Endothelial cell of umbilical vein (primary cell): ENCODE results near the gene CDH15. TPM values are rescaled to one million over a fixed set of nuclear protein-coding genes. Genes with fewer than 3 reads are reported as not detected.

Experiments used
- BruUV-seq: library from RNA; stranded (reverse); fragments of 400-500 nt; replicated peaks from 2 replicates; lab custom pipeline; 2021; lab: Mats Ljungman, UMichigan
- CTCF ChIA-PET: fragments of 300-600, 350-600 bp; sonication (Branson Sonifier 250); formaldehyde crosslinking; loops from one replicate; lab custom pipeline; 2021; ENCODE audit warnings: antibody characterized with exemption, inconsistent platforms; lab: Charles Lee
- POLR2A ChIA-PET: fragments of 300-600, 350-600 bp; sonication (Branson Sonifier 250); formaldehyde crosslinking; loops from one replicate; lab custom pipeline; 2021; ENCODE audit warnings: antibody characterized with exemption, inconsistent platforms; lab: Charles Lee
- DNase-seq: peaks from one replicate; pipeline ENCODE4 v3.0.0-alpha.2; 2011; ENCODE audit warnings: low read depth, low spot score
- FAIRE-seq: peaks from 2 replicates; lab custom pipeline; 2011; peaks lifted over from hg19 to GRCh38; lab: Jason Lieb, UNC
- H2AFZ ChIP-seq: 2 replicates; pipeline ENCODE4 v1.6.0; 2012; ENCODE audit warnings: low read depth, low read length, control low read depth, inconsistent platforms
- H3K27ac ChIP-seq: 2 replicates; pipeline ENCODE4 v1.5.1; 2011; ENCODE audit warnings: low read depth, mild to moderate bottlenecking, control low read depth, low read length, moderate library complexity; ENCODE audit not compliant: insufficient read depth
- H3K27me3 ChIP-seq, 2 experiments: 2 replicates each; pipeline versions ENCODE4 v1.6.0 to v1.6.1; 2011; ENCODE audit warnings: low read length in 2 of 2, mixed read lengths in 1 of 2; ENCODE audit not compliant: control insufficient read depth in 2 of 2, insufficient read depth in 2 of 2
- H3K36me3 ChIP-seq, 2 experiments: 2 replicates in 1 of 2; 3 replicates in 1 of 2; pipeline ENCODE4 v1.5.1; 2011; ENCODE audit warnings: low read length in 2 of 2, mild to moderate bottlenecking in 1 of 2, moderate library complexity in 1 of 2; ENCODE audit not compliant: control insufficient read depth in 2 of 2, insufficient read depth in 2 of 2; ENCODE audit errors: extremely low read depth in 1 of 2
- H3K4me1 ChIP-seq: 3 replicates; pipeline ENCODE4 v1.5.1; 2011; ENCODE audit warnings: mild to moderate bottlenecking, low read length; ENCODE audit not compliant: control insufficient read depth, insufficient read depth; ENCODE audit errors: extremely low read depth
- H3K4me2 ChIP-seq: 2 replicates; pipeline ENCODE4 v1.6.1; 2011; ENCODE audit warnings: low read length, control low read depth, mixed read lengths; ENCODE audit not compliant: insufficient read depth
- H3K4me3 ChIP-seq, 3 experiments: fragments of 200-600 bp in 1 of 3; sonication (generic), shearing (Covaris generic) in 1 of 3; replicated peaks in 1 of 3; 2 replicates each; pipeline ENCODE4 v1.5.1; 2011 to 2016; ENCODE audit warnings: control low read depth in 3 of 3, low read length in 3 of 3, mild to moderate bottlenecking in 2 of 3, inconsistent platforms in 1 of 3, low read depth in 1 of 3, moderate library complexity in 1 of 3; ENCODE audit not compliant: insufficient read depth in 1 of 3
- H3K79me2 ChIP-seq: 2 replicates; pipeline ENCODE4 v1.6.0; 2012; ENCODE audit warnings: low read length, inconsistent platforms; ENCODE audit not compliant: control insufficient read depth, insufficient read depth
- H3K9ac ChIP-seq: replicated peaks from 2 replicates; pipeline ENCODE3; 2011; ENCODE audit warnings: low read length, control low read depth; ENCODE audit not compliant: insufficient read depth; ENCODE audit errors: extremely low read depth
- H3K9me1 ChIP-seq: replicated peaks from 3 replicates; pipeline ENCODE4 v1.6.0; 2011; ENCODE audit warnings: mild to moderate bottlenecking, low read length; ENCODE audit not compliant: control insufficient read depth, insufficient read depth; ENCODE audit errors: extremely low read depth
- H3K9me3 ChIP-seq: replicated peaks from 2 replicates; pipeline ENCODE4 v1.5.1; 2012; ENCODE audit warnings: low read length, inconsistent platforms; ENCODE audit not compliant: control insufficient read depth, insufficient read depth
- H4K20me1 ChIP-seq: replicated peaks from 2 replicates; pipeline ENCODE3; 2011; ENCODE audit warnings: mild to moderate bottlenecking, low read length; ENCODE audit not compliant: control insufficient read depth, insufficient read depth; ENCODE audit errors: extremely low read depth
- EZH2 ChIP-seq: IDR thresholded peaks from 2 replicates; pipeline ENCODE4 v1.6.1; 2012; ENCODE audit warnings: borderline replicate concordance, low read depth, mild to moderate bottlenecking, moderate library complexity, low read length, inconsistent platforms; ENCODE audit not compliant: severe bottlenecking
- FOS ChIP-seq: IDR thresholded peaks from 2 replicates; pipeline ENCODE4 v1.6.1; 2011; ENCODE audit warnings: mild to moderate bottlenecking, low read length, moderate library complexity, borderline replicate concordance; ENCODE audit not compliant: insufficient read depth
- GATA2 ChIP-seq: IDR thresholded peaks from 2 replicates; pipeline ENCODE4 v1.7.0; 2011; ENCODE audit warnings: low read depth, mild to moderate bottlenecking, moderate library complexity, mixed read lengths, low read length; ENCODE audit not compliant: insufficient read length, insufficient read depth
- JUN ChIP-seq: IDR thresholded peaks from 2 replicates; pipeline ENCODE4 v1.6.1; 2011; ENCODE audit warnings: borderline replicate concordance, low read depth; ENCODE audit not compliant: insufficient read length, insufficient read depth
- MYC ChIP-seq: IDR thresholded peaks from one replicate; pipeline ENCODE4 v1.6.1; 2011; ENCODE audit warnings: mild to moderate bottlenecking, low read depth, low read length
- POLR2A ChIP-seq: IDR thresholded peaks from 2 replicates; pipeline ENCODE4 v1.6.1; 2012; ENCODE audit warnings: low read depth, mild to moderate bottlenecking, control low read depth, low read length
- POLR2AphosphoS5 ChIP-seq: IDR thresholded peaks from 2 replicates; pipeline ENCODE4 v1.6.1; 2012; ENCODE audit warnings: low read depth, mild to moderate bottlenecking, control low read depth, low read length, moderate library complexity; ENCODE audit not compliant: insufficient read depth
- dilution Hi-C: fragments of 300-500 bp; cut with MboI; formaldehyde crosslinking; loops from one replicate; pipeline ENCODE4 v1.15.0; 2019; ENCODE audit warnings: low sequenced_read_pairs; ENCODE audit not compliant: extremely low pct_ligation_motif_present
- intact Hi-C: fragments of 100-400 bp; cut with micrococcal nuclease; formaldehyde crosslinking; loops from one replicate; pipeline ENCODE4 v1.10.0; 2022
- polyA plus RNA-seq, 4 experiments: library from polyadenylated mRNA; depleted of rRNA in 3 of 4; stranded (reverse) in 3 of 4; unstranded in 1 of 4; fragments of >200 nt; gene quantifications; 2 replicates each; pipeline versions ENCODE4 v1.2.1 to v1.2.3, GENCODE V29; 2011 to 2012; ENCODE audit warnings: missing spikeins in 1 of 4
- total RNA-seq: library from RNA; stranded (reverse); gene quantifications from 2 replicates; pipeline ENCODE4 v1.2.3, GENCODE V29; 2021
- TF ChIP-seq, protein P1 (sequence below), 2 donors: IDR thresholded peaks; 1 replicate in 1 of 2; 2 replicates in 1 of 2; pipeline ENCODE4 v1.5.1; 2011; ENCODE audit warnings: low read length in 2 of 2, mild to moderate bottlenecking in 2 of 2, moderate library complexity in 2 of 2, control low read depth in 1 of 2, inconsistent platforms in 1 of 2, low read depth in 1 of 2; ENCODE audit not compliant: insufficient read depth in 1 of 2; ENCODE audit errors: extremely low read depth in 1 of 2
- TF ChIP-seq, protein P2 (sequence below): IDR thresholded peaks from 2 replicates; pipeline ENCODE4 v1.6.1; 2011; ENCODE audit not compliant: insufficient read depth, insufficient read length

CDH15 gene
- total and polyA plus RNA-seq, 2 donors (not counting 3 experiments of a cell fraction or from before 2014, with no cell fraction given), result 0.44 TPM; not detected in 1

DNA sequence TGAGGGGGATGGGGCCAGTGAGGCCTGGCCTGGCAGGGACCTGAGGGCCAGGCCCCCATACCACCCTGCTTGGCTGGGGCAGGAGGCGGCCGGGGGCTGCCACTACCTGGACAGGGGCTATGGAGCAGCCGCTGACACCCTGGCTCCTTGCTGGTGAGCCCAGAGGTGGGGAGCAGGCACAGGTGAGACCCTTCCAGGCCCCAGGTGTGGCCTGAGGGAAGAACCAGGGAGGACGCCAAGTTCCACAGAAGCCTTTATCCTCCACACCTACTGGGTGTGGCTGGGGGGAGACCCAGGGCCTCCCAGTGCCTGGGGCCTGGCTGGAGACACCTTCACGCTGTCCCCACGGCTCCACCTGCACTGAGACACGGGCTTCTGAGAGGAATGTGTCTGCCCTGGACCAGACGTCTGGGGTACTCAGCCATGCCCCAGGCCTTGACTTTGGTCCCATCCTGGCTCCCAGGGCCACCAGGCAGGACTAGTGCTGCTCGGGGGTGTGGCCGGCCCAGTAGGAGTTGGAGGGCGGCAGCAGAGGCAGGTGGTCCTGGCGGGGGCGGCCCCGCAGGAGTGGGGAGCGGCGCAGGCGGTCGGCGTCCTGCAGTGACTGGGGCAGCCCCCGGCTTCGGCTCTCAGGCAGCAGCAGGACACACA, 24.1 kb downstream of the CDH15 start:
- H4K20me1 ChIP-seq, result no peaks in the 10 kb centered on the region
- ChIA-PET POLR2A (no interaction called here), CTCF (no interaction called here)
- no peaks in the 10 kb centered on the region for H3K79me2 ChIP-seq
- intact Hi-C loops (no loop called here), dilution Hi-C loops (no loop called here)
- no peak for FAIRE-seq
- no peaks in the 10 kb centered on the region for H3K9me1 ChIP-seq
- no peak for TF ChIP-seq MYC
- no peak for TF ChIP-seq FOS
- TF ChIP-seq, protein P1, sequence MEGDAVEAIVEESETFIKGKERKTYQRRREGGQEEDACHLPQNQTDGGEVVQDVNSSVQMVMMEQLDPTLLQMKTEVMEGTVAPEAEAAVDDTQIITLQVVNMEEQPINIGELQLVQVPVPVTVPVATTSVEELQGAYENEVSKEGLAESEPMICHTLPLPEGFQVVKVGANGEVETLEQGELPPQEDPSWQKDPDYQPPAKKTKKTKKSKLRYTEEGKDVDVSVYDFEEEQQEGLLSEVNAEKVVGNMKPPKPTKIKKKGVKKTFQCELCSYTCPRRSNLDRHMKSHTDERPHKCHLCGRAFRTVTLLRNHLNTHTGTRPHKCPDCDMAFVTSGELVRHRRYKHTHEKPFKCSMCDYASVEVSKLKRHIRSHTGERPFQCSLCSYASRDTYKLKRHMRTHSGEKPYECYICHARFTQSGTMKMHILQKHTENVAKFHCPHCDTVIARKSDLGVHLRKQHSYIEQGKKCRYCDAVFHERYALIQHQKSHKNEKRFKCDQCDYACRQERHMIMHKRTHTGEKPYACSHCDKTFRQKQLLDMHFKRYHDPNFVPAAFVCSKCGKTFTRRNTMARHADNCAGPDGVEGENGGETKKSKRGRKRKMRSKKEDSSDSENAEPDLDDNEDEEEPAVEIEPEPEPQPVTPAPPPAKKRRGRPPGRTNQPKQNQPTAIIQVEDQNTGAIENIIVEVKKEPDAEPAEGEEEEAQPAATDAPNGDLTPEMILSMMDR (IDR thresholded peaks at IDR 0.05; ENCODE audit: extremely low read depth in 1 of 2, insufficient read depth in 1 of 2, low read depth in 1 of 2, low read length in 2 of 2), result no peak
- no peak for TF ChIP-seq POLR2AphosphoS5
- no peak for TF ChIP-seq EZH2
- TF ChIP-seq GATA2, result no peak
- TF ChIP-seq POLR2A, result no peak
- no peak for TF ChIP-seq JUN
- TF ChIP-seq, protein P2, sequence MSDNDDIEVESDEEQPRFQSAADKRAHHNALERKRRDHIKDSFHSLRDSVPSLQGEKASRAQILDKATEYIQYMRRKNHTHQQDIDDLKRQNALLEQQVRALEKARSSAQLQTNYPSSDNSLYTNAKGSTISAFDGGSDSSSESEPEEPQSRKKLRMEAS, result no peak
- H3K27ac ChIP-seq, result no peak overlapping the region
- H2AFZ ChIP-seq, result no peak overlapping the region
- no peak overlapping the region for H3K9ac ChIP-seq
- DNase-seq, result no peak
- H3K9me3 ChIP-seq, result no peaks in the 10 kb centered on the region
- no peaks in the 10 kb centered on the region for H3K36me3 ChIP-seq
- H3K27me3 ChIP-seq, result peaks cover 12% of the 10 kb centered on the region in 2 experiments
- H3K4me1 ChIP-seq, result no peaks in the 10 kb centered on the region
- no peak overlapping the region for H3K4me2 ChIP-seq
- H3K4me3 ChIP-seq, result no peak overlapping the region
- no TSS peak for BruUV-seq
